ENCODE results near the gene THEMIS. TPM values are rescaled to one million over a fixed set of nuclear protein-coding genes. Genes with fewer than 3 reads are reported as not detected.

THEMIS gene
- total RNA-seq, 1 donor from 2014 or later: not detected

DNA sequence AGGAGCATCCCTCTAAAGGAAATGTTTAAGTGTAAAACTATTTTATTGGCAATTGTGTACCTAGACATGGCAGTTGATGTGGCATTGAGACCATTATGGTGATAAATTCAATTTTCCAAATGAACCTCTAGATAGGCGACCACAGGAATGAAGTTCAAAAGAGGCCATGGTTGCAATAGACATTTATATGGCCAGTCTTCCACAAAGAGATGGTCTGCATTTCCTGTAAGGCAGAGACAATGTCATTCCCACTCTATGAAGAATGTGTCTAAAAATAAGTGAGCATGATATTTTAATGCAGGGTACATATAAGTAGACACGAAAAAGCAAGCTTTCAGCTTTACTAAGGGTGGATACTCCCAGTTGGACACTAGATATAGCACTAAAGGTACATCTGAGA is 40.9 kb downstream of the THEMIS start:
- TF ChIP-seq, protein P1, sequence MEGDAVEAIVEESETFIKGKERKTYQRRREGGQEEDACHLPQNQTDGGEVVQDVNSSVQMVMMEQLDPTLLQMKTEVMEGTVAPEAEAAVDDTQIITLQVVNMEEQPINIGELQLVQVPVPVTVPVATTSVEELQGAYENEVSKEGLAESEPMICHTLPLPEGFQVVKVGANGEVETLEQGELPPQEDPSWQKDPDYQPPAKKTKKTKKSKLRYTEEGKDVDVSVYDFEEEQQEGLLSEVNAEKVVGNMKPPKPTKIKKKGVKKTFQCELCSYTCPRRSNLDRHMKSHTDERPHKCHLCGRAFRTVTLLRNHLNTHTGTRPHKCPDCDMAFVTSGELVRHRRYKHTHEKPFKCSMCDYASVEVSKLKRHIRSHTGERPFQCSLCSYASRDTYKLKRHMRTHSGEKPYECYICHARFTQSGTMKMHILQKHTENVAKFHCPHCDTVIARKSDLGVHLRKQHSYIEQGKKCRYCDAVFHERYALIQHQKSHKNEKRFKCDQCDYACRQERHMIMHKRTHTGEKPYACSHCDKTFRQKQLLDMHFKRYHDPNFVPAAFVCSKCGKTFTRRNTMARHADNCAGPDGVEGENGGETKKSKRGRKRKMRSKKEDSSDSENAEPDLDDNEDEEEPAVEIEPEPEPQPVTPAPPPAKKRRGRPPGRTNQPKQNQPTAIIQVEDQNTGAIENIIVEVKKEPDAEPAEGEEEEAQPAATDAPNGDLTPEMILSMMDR (IDR thresholded peaks at IDR 0.05): no peak
- intact Hi-C loops (cut with DNase I): no loop called here
- no peak for DNase-seq (ENCODE audit: low spot score in 2 of 2)
- Histone ChIP-seq H3K4me1 (no peaks in the 10 kb centered on the region), H3K36me3 (no peaks in the 10 kb centered on the region), H3K27ac (no peak overlapping the region), H3K27me3 (no peaks in the 10 kb centered on the region), H3K4me3 (no peak overlapping the region), H3K9me3 (no peaks in the 10 kb centered on the region)

DNA sequence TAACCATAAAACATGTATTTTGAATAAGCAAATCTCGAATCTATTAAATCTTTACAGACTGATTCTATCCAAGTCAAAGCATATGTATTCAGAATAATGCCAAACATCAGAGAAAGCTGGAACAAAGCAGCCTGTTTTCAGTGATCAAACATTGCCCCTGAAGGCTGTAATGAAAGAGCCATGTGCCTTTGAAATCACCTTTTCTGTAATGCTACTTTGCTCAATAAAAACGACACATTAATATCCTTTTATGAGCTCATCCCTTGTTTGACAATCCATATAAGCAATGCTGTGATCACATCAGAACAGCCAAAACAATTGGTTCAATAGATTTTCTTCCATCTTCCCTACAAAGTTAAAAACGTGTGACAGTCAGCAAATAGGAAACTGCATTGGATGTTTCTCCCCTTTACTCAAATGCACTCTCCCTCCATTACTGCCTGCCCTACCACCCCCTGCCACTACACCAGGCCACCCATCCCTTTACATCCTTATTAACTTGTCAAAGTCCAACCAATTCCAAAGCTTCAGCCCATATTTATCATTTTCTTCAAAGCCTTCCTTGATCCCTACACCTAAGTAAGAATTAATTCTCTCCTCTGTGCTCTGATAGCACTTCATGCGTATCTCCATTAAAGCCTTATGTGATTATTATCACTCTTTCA is 42.0 kb downstream of the THEMIS start:
- DNase-seq (ENCODE audit: low spot score in 2 of 2): no peak
- intact Hi-C loops (cut with DNase I): no loop called here
- no peak overlapping the region for H3K27ac ChIP-seq
- no peaks in the 10 kb centered on the region for H3K36me3 ChIP-seq
- no peak overlapping the region for H3K4me3 ChIP-seq
- no peaks in the 10 kb centered on the region for H3K27me3 ChIP-seq
- TF ChIP-seq, protein P1 (IDR thresholded peaks at IDR 0.05): no peak
- no peaks in the 10 kb centered on the region for H3K9me3 ChIP-seq
- no peaks in the 10 kb centered on the region for H3K4me1 ChIP-seq

DNA sequence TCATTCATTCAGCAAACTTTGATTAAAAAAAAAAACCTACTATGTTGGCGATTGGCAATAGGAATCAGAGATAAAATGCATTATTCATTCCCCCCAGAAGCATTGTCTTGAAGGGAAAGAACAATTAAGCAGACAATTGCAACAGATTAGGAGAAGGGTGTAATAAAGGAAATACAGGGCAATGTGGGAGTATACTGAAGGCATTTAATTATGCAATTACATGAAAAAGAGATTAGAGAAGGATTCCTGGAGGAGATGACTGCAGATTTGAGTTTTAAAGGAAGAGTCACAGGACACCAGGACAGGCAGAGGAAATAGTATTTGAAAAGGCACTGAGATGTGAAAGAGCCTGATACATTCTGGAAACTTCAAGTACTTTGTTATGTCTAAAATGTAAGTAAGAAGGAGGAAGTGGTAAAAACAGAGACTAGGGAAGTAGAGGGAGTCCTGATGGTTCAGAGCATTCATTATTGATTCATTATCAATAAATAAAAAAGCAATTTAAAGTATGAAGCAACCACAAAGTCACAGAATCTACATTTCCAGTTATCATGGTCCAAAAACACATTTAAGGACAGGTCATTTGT is 43.7 kb downstream of the THEMIS start:
- TF ChIP-seq, protein P1 (IDR thresholded peaks at IDR 0.05): no peak
- Histone ChIP-seq H3K4me1 (no peaks in the 10 kb centered on the region), H3K27ac (no peak overlapping the region), H3K9me3 (no peaks in the 10 kb centered on the region), H3K36me3 (no peaks in the 10 kb centered on the region), H3K27me3 (no peaks in the 10 kb centered on the region), H3K4me3 (no peak overlapping the region)
- intact Hi-C loops (cut with DNase I): no loop called here
- DNase-seq (ENCODE audit: low spot score in 2 of 2): no peak

DNA sequence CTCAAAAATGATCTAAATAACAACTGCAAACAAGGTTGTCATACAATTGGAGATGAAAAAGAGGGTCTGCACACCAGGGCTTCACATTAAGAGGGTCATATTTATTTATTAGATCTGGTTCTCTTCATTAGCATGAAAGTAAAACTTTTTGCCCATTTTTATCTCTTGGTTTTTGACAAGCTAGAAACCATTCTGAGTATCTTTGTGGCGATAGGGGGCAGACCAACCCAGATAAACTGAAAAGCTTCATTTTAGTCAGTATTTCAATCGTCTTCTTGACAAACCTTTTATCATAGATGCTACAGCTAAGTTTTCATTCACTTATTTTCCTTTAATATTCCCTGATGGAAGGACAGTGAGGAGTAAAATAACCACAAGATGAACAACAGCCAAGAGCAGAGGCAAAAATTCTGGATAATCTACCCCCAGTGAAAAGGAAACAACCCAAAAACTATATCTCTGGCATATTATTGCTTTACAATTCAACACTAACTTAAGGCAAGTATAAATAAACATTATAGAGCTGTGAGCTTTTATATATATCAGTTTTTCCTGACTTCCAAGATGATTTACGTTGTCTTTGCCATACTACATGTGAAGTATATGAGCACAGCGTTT is 45.2 kb downstream of the THEMIS start:
- H3K36me3 ChIP-seq: no peaks in the 10 kb centered on the region
- intact Hi-C loops (cut with DNase I): no loop called here

DNA sequence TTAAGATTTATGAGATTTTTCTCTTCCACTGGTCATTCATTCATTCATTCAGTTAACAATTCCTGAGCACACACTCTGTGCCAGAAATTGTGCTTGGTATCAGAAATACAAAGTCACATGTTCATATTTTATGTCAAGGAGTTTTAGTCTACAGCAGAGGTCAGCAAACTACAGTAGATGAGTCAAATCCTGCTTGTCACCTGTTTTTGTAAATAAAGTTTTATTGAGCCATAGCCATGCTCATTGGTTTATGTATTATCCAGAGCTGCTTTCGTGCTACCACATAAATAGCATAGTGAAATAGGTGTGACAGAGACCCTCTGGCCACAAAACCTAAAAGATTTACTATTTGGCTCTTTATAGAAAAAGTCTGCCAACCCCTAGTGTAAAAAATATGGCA is 46.8 kb downstream of the THEMIS start:
- intact Hi-C loops (cut with DNase I): no loop called here
- H3K27me3 ChIP-seq: no peaks in the 10 kb centered on the region
- H3K4me3 ChIP-seq: no peak overlapping the region
- H3K9me3 ChIP-seq: no peaks in the 10 kb centered on the region
- no peak for DNase-seq (ENCODE audit: low spot score in 2 of 2)
- TF ChIP-seq, protein P1 (IDR thresholded peaks at IDR 0.05): no peak
- H3K27ac ChIP-seq: no peak overlapping the region
- no peaks in the 10 kb centered on the region for H3K4me1 ChIP-seq
- no peaks in the 10 kb centered on the region for H3K36me3 ChIP-seq

More for the DNA sequence above, 45.2 kb downstream of the THEMIS start:
- H3K4me1 ChIP-seq: no peaks in the 10 kb centered on the region
- no peak for DNase-seq (ENCODE audit: low spot score in 2 of 2)
- TF ChIP-seq, protein P1 (IDR thresholded peaks at IDR 0.05): peak in 2 of 3 experiments; percentile 33 to 45
- no peaks in the 10 kb centered on the region for H3K9me3 ChIP-seq
- H3K4me3 ChIP-seq: no peak overlapping the region
- H3K27me3 ChIP-seq: no peaks in the 10 kb centered on the region
- no peak overlapping the region for H3K27ac ChIP-seq
